HepG2 (cell line): ENCODE measurements around the gene NCBP1. TPM values are rescaled to one million over a fixed set of nuclear protein-coding genes. Genes with fewer than 3 reads are reported as not detected.

Source experiments
- DBP ChIP-seq: sonication (generic); formaldehyde crosslinking; IDR thresholded peaks from 2 replicates; pipeline ENCODE4 v1.4.0; 2020; ENCODE audit warnings: missing genetic modification reagents; ENCODE audit errors: not compliant biosample characterization
- ELF4 ChIP-seq: sonication (generic); formaldehyde crosslinking; IDR thresholded peaks from 2 replicates; pipeline ENCODE4 v1.5.0; 2020; ENCODE audit warnings: missing genetic modification reagents, mild to moderate bottlenecking, moderate library complexity, borderline replicate concordance
- FOXK2 ChIP-seq: fragments of 450-650 bp; IDR thresholded peaks from 2 replicates; pipeline ENCODE4 v1.6.1; 2016
- KDM4B ChIP-seq: sonication (generic); formaldehyde crosslinking; IDR thresholded peaks from 2 replicates; pipeline ENCODE4 v1.4.0; 2020; ENCODE audit warnings: missing genetic modification reagents
- MEIS2 ChIP-seq: sonication (generic); formaldehyde crosslinking; IDR thresholded peaks from 2 replicates; pipeline ENCODE4 v1.9.0; 2021; ENCODE audit warnings: mild to moderate bottlenecking, missing genetic modification reagents
- TCF7L2 ChIP-seq: IDR thresholded peaks from 2 replicates; pipeline ENCODE4 v1.6.1; 2011; ENCODE audit warnings: mild to moderate bottlenecking, low read depth, low read length, moderate library complexity
- YY1 ChIP-seq: IDR thresholded peaks from 2 replicates; pipeline ENCODE4 v1.6.1; 2011; ENCODE audit warnings: low read length, low read depth, moderate library complexity, mild to moderate bottlenecking; ENCODE audit not compliant: insufficient read depth, insufficient replicate concordance
- ZBTB38 ChIP-seq: sonication (generic); formaldehyde crosslinking; IDR thresholded peaks from 2 replicates; pipeline ENCODE4 v1.5.1; 2020; ENCODE audit warnings: mild to moderate bottlenecking, missing genetic modification reagents
- ZFP41 ChIP-seq: sonication (generic); formaldehyde crosslinking; IDR thresholded peaks from 2 replicates; pipeline ENCODE4 v1.4.0; 2020; ENCODE audit warnings: mild to moderate bottlenecking, missing genetic modification reagents, borderline replicate concordance
- ZNF136 ChIP-seq: sonication (generic); formaldehyde crosslinking; IDR thresholded peaks from 2 replicates; pipeline ENCODE4 v1.8.1; 2022; ENCODE audit warnings: low read depth, mild to moderate bottlenecking, moderate library complexity, missing genetic modification reagents
- ZNF138 ChIP-seq: sonication (generic); formaldehyde crosslinking; IDR thresholded peaks from 2 replicates; pipeline ENCODE4 v1.5.0; 2020; ENCODE audit warnings: mild to moderate bottlenecking, low read depth, missing genetic modification reagents
- polyA plus RNA-seq, 8 experiments: library from polyadenylated mRNA; depleted of rRNA in 3 of 8; stranded (reverse) in 7 of 8; unstranded in 1 of 8; fragments of >200 nt; fragmentation: Illumina TruSeq in 4 of 8; extraction: Trizol in 4 of 8; gene quantifications; 2 replicates each; pipeline versions ENCODE4 v1.2.1 to v1.2.3, GENCODE V29; 2011 to 2016; ENCODE audit warnings: low read depth in 4 of 8, missing spikeins in 1 of 8, mixed read lengths in 1 of 8; ENCODE audit not compliant: insufficient read depth in 1 of 8
- total RNA-seq, 5 experiments: library from RNA; depleted of rRNA; stranded (reverse); fragments of >200 nt; fragmentation: Illumina TruSeq; extraction: Trizol; gene quantifications; 2 replicates each; pipeline ENCODE4 v1.2.3, GENCODE V29; 2016; ENCODE audit warnings: low read depth in 1 of 5
- TF ChIP-seq, protein P1 (sequence below): sonication (generic); formaldehyde crosslinking; IDR thresholded peaks from 2 replicates; pipeline ENCODE4 v1.5.1; 2020; ENCODE audit warnings: mild to moderate bottlenecking, missing genetic modification reagents, moderate library complexity
- TF ChIP-seq, protein P2 (sequence below): sonication (generic); formaldehyde crosslinking; IDR thresholded peaks from 2 replicates; pipeline ENCODE4 v1.4.0; 2020; ENCODE audit warnings: mild to moderate bottlenecking, missing genetic modification reagents
- TF ChIP-seq, protein P3 (sequence below): sonication (generic); formaldehyde crosslinking; IDR thresholded peaks from 2 replicates; pipeline ENCODE4 v1.5.0; 2020; ENCODE audit warnings: mild to moderate bottlenecking, missing genetic modification reagents, borderline replicate concordance

NCBP1 gene
- total and polyA plus RNA-seq, 2 of the 13 experiments (the other 11 are each of a cell fraction or from before 2014, with no cell fraction given): 13.3 to 40.2 TPM

DNA sequence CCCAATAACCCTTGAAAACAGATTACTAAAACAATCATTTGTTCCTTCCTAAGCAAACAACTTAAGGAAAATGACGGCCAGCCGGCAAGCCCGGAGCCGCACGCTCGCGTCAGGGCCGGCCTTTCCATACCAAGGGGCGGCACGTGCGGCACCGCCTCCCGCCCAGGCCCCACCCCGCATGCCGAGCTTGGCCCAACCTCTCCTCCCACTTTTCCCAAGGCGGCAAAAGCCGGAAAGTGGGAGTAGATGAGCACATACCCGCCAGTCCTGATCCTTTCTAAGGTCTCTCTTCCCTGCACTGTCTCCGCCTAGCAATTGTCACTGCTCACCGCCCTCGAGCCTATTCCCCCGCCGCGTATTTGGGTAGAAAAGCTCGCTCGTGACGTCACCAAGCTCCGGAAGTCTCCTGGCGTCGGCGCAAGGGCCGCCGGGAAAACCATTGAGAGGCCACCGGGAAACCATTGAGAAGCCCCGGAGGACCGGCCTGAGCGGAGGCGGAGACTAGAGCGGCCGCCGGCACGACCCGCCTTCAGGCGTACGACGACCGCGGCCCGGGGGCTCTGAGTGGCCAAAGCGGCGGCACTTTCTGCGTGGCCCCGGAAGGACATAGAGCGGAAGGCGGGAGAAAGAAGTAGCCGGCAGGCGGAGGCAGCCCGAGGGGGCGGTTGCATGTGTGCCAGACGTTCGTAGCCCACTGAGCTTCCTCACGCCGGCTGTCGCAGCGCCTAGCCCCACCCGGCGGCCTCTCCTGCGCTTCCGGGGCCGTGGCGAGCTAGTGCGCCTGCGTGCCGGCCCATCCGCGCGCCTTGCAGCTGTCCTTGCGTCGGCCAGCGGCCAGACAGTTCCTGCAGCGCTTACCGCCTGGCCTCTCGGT lies at the start of gene NCBP1, which contains the start of gene TSTD2 (continued):
- TF ChIP-seq, protein P1, sequence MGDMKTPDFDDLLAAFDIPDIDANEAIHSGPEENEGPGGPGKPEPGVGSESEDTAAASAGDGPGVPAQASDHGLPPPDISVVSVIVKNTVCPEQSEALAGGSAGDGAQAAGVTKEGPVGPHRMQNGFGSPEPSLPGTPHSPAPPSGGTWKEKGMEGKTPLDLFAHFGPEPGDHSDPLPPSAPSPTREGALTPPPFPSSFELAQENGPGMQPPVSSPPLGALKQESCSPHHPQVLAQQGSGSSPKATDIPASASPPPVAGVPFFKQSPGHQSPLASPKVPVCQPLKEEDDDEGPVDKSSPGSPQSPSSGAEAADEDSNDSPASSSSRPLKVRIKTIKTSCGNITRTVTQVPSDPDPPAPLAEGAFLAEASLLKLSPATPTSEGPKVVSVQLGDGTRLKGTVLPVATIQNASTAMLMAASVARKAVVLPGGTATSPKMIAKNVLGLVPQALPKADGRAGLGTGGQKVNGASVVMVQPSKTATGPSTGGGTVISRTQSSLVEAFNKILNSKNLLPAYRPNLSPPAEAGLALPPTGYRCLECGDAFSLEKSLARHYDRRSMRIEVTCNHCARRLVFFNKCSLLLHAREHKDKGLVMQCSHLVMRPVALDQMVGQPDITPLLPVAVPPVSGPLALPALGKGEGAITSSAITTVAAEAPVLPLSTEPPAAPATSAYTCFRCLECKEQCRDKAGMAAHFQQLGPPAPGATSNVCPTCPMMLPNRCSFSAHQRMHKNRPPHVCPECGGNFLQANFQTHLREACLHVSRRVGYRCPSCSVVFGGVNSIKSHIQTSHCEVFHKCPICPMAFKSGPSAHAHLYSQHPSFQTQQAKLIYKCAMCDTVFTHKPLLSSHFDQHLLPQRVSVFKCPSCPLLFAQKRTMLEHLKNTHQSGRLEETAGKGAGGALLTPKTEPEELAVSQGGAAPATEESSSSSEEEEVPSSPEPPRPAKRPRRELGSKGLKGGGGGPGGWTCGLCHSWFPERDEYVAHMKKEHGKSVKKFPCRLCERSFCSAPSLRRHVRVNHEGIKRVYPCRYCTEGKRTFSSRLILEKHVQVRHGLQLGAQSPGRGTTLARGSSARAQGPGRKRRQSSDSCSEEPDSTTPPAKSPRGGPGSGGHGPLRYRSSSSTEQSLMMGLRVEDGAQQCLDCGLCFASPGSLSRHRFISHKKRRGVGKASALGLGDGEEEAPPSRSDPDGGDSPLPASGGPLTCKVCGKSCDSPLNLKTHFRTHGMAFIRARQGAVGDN (CRISPR knock-in tag): peak; percentile 95
- no peak; the same call in 1 of the 2 replicates for TF ChIP-seq MEIS2
- TF ChIP-seq, protein P2, sequence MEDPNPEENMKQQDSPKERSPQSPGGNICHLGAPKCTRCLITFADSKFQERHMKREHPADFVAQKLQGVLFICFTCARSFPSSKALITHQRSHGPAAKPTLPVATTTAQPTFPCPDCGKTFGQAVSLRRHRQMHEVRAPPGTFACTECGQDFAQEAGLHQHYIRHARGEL (CRISPR knock-in tag): 0 out of 2 replicates have a peak, but pooled peaks have one; percentile 16
- peak; percentile 26; the same call in 1 of the 2 replicates for TF ChIP-seq ZNF138 (CRISPR knock-in tag)
- no peak for TF ChIP-seq KDM4B
- 0 out of 2 replicates have a peak, but pooled peaks have one; percentile 4 for TF ChIP-seq ZBTB38
- no peak for TF ChIP-seq YY1
- no peak for TF ChIP-seq DBP (CRISPR knock-in tag)
- TF ChIP-seq FOXK2: no peak
- 0 out of 2 replicates have a peak, but pooled peaks have one; percentile 23 for TF ChIP-seq ZNF136 (CRISPR knock-in tag)
- TF ChIP-seq, protein P3, sequence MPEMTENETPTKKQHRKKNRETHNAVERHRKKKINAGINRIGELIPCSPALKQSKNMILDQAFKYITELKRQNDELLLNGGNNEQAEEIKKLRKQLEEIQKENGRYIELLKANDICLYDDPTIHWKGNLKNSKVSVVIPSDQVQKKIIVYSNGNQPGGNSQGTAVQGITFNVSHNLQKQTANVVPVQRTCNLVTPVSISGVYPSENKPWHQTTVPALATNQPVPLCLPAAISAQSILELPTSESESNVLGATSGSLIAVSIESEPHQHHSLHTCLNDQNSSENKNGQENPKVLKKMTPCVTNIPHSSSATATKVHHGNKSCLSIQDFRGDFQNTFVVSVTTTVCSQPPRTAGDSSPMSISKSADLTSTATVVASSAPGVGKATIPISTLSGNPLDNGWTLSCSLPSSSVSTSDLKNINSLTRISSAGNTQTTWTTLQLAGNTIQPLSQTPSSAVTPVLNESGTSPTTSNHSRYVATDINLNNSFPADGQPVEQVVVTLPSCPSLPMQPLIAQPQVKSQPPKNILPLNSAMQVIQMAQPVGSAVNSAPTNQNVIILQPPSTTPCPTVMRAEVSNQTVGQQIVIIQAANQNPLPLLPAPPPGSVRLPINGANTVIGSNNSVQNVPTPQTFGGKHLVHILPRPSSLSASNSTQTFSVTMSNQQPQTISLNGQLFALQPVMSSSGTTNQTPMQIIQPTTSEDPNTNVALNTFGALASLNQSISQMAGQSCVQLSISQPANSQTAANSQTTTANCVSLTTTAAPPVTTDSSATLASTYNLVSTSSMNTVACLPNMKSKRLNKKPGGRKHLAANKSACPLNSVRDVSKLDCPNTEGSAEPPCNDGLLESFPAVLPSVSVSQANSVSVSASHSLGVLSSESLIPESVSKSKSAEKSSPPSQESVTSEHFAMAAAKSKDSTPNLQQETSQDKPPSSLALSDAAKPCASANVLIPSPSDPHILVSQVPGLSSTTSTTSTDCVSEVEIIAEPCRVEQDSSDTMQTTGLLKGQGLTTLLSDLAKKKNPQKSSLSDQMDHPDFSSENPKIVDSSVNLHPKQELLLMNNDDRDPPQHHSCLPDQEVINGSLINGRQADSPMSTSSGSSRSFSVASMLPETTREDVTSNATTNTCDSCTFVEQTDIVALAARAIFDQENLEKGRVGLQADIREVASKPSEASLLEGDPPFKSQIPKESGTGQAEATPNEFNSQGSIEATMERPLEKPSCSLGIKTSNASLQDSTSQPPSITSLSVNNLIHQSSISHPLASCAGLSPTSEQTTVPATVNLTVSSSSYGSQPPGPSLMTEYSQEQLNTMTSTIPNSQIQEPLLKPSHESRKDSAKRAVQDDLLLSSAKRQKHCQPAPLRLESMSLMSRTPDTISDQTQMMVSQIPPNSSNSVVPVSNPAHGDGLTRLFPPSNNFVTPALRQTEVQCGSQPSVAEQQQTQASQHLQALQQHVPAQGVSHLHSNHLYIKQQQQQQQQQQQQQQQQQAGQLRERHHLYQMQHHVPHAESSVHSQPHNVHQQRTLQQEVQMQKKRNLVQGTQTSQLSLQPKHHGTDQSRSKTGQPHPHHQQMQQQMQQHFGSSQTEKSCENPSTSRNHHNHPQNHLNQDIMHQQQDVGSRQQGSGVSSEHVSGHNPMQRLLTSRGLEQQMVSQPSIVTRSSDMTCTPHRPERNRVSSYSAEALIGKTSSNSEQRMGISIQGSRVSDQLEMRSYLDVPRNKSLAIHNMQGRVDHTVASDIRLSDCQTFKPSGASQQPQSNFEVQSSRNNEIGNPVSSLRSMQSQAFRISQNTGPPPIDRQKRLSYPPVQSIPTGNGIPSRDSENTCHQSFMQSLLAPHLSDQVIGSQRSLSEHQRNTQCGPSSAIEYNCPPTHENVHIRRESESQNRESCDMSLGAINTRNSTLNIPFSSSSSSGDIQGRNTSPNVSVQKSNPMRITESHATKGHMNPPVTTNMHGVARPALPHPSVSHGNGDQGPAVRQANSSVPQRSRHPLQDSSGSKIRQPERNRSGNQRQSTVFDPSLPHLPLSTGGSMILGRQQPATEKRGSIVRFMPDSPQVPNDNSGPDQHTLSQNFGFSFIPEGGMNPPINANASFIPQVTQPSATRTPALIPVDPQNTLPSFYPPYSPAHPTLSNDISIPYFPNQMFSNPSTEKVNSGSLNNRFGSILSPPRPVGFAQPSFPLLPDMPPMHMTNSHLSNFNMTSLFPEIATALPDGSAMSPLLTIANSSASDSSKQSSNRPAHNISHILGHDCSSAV (CRISPR knock-in tag): no peak
- TF ChIP-seq ELF4 (CRISPR knock-in tag): peak; percentile 93; the same call in 1 of the 2 replicates
- TF ChIP-seq TCF7L2: no peak
- TF ChIP-seq ZFP41 (CRISPR knock-in tag): peak; percentile 22; the same call in 1 of the 2 replicates
